B cell (primary cell): ENCODE results near the gene PCNX3.

Experiments used
- CTCF ChIP-seq: fragments of 200-600 bp; IDR thresholded peaks from one replicate; pipeline ENCODE4 v1.8.0; 2022; ENCODE audit warnings: antibody characterized with exemption, mild to moderate bottlenecking
- EZH2 ChIP-seq: IDR thresholded peaks from 2 replicates; pipeline ENCODE4 v1.6.1; 2012; ENCODE audit warnings: borderline replicate concordance, low read depth, mild to moderate bottlenecking, moderate library complexity, low read length; ENCODE audit not compliant: insufficient read depth, poor library complexity, severe bottlenecking

- no peak for TF ChIP-seq EZH2
- TF ChIP-seq CTCF: no peak
Observed at GRCh38 chr11:65627202-65627601, 11.6 kb downstream of the PCNX3 start.
